SK-N-MC (cell line): Measurements from ENCODE around the gene TRAT1.
"Not testable (repeated sequence)": the region's sequence is repeated elsewhere in the genome, so short reads cannot be mapped to it uniquely, and the experiment has no call there.

Source experiments
- DNase-seq: peaks from one replicate; pipeline ENCODE4 v3.0.0-alpha.2; 2011; ENCODE audit warnings: low read depth, low spot score
- H3K27ac ChIP-seq: fragments of 200-600 bp; sonication (generic); 2 replicates; pipeline ENCODE4 v1.5.1; 2016; ENCODE audit warnings: mixed run types
- H3K36me3 ChIP-seq: fragments of 200-600 bp; sonication (generic); 2 replicates; pipeline ENCODE4 v1.6.1; 2017; ENCODE audit warnings: antibody characterized with exemption, low read length, mixed read lengths; ENCODE audit not compliant: insufficient read depth
- H3K4me3 ChIP-seq: fragments of 200-600 bp; sonication (generic); 2 replicates; pipeline ENCODE4 v1.5.1; 2016
- H3K9ac ChIP-seq: fragments of 200-600 bp; sonication (generic); 2 replicates; pipeline ENCODE4 v1.8.0; 2017; ENCODE audit warnings: mixed run types, mixed read lengths; ENCODE audit not compliant: insufficient read length
- H3K9me3 ChIP-seq: fragments of 200-600 bp; sonication (generic); 2 replicates; pipeline ENCODE4 v1.6.1; 2017; ENCODE audit warnings: low read depth, mild to moderate bottlenecking, antibody characterized with exemption, low read length, moderate library complexity, mixed read lengths
- EZH2 ChIP-seq: fragments of 200-600 bp; sonication (generic); IDR thresholded peaks from one replicate; pipeline ENCODE4 v1.6.1; 2017; ENCODE audit warnings: antibody characterized with exemption
- FOXP2 ChIP-seq: optimal IDR thresholded peaks from 2 replicates; pipeline ENCODE3; 2011; ENCODE audit warnings: mild to moderate bottlenecking, moderate library complexity; ENCODE audit not compliant: insufficient read depth; ENCODE audit errors: extremely low read length, control extremely low read depth
- POLR2AphosphoS5 ChIP-seq: IDR thresholded peaks from 2 replicates; pipeline ENCODE4 v1.6.1; 2012; ENCODE audit warnings: mild to moderate bottlenecking, low read depth, low read length, borderline replicate concordance

TRAT1 gene

GRCh38 chr3:108820586-108820985 is 2.0 kb upstream of the TRAT1 start:
- no peak for DNase-seq
- Histone ChIP-seq H3K27ac (no peak overlapping the region), H3K4me3 (no peak overlapping the region), H3K9me3 (no peaks in the 10 kb centered on the region), H3K36me3 (no peaks in the 10 kb centered on the region), H3K9ac (no peak overlapping the region)
- TF ChIP-seq FOXP2: no peak
- TF ChIP-seq EZH2: no peak
- TF ChIP-seq POLR2AphosphoS5: no peak

- DNase-seq: no peak
- TF ChIP-seq FOXP2: no peak
- TF ChIP-seq EZH2: no peak
- no peak for TF ChIP-seq POLR2AphosphoS5
- Histone ChIP-seq H3K36me3 (no peaks in the 10 kb centered on the region), H3K9ac (no peak overlapping the region), H3K9me3 (no peaks in the 10 kb centered on the region), H3K4me3 (no peak overlapping the region), H3K27ac (no peak overlapping the region)
Observed at GRCh38 chr3:108823227-108823626, 641 bp downstream of the TRAT1 start.

DNA sequence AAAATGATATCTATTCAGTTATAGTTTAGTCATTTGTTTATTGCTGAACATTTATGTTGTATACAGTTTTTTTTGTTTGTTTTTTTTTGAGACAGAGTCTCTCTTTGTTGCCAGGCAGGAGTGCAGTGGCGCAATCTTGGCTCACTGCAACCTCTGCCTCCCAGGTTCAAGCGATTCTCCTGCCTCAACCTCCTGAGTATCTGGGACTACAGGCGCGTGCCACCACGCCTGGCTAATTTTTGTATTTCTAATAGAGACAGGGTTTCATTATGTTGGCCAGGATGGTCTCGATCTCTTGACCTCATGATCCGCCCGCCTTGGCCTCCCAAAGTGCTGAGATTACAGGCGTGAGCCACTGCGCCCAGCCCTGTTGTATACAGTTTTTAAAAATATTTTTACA is 1.2 kb downstream of the TRAT1 start:
- DNase-seq: not testable (repeated sequence)

GRCh38 chr3:108826309-108827187 is 4.0 kb downstream of the TRAT1 start:
- TF ChIP-seq FOXP2 (no peak), POLR2AphosphoS5 (no peak; the same call in 1 of the 2 replicates), EZH2 (no peak)
- Histone ChIP-seq H3K27ac (no peak overlapping the region), H3K36me3 (no peaks in the 10 kb centered on the region), H3K9me3 (no peaks in the 10 kb centered on the region), H3K4me3 (no peak overlapping the region), H3K9ac (no peak overlapping the region)
- no peak for DNase-seq

More for the DNA sequence above, 1.2 kb downstream of the TRAT1 start:
- not testable (repeated sequence) for H3K4me3 ChIP-seq, H3K36me3 ChIP-seq, H3K9me3 ChIP-seq, H3K27ac ChIP-seq, H3K9ac ChIP-seq

GRCh38 chr3:108830381-108830780 is 7.8 kb downstream of the TRAT1 start:
- no peak overlapping the region for H3K4me3 ChIP-seq
- DNase-seq: no peak
- no peaks in the 10 kb centered on the region for H3K36me3 ChIP-seq
- H3K9ac ChIP-seq: no peak overlapping the region
- no peaks in the 10 kb centered on the region for H3K9me3 ChIP-seq
- H3K27ac ChIP-seq: no peak overlapping the region
- TF ChIP-seq EZH2: no peak
- no peak for TF ChIP-seq FOXP2
- no peak for TF ChIP-seq POLR2AphosphoS5

GRCh38 chr3:108830991-108831614 is 8.5 kb downstream of the TRAT1 start:
- H3K36me3 ChIP-seq: no peaks in the 10 kb centered on the region
- H3K9ac ChIP-seq: no peak overlapping the region

DNA sequence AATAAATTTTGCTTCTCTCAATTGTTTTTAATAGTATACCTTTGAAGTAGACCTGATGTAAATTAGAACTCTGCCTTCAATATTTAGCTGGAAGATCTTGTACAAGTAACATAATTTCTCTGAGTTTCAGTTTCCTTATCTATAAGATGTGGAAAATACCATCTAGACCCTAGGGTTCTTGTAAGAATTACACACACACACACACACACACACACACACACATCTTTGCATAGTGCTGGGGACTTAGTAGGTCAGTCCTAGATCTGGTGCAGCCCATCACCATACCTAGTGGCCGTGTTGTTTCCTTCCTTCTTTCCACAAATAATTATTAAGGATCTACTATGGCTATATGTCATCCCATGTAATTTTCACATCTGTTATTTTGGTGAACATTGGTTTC is 11.0 kb downstream of the TRAT1 start:
- Histone ChIP-seq H3K27ac (no peak overlapping the region), H3K36me3 (no peaks in the 10 kb centered on the region), H3K9ac (no peak overlapping the region), H3K4me3 (no peak overlapping the region), H3K9me3 (no peaks in the 10 kb centered on the region)
- no peak for DNase-seq
- TF ChIP-seq FOXP2 (no peak), EZH2 (no peak), POLR2AphosphoS5 (no peak)

More at GRCh38 chr3:108830991-108831614, 8.5 kb downstream of the TRAT1 start:
- H3K9me3 ChIP-seq: no peaks in the 10 kb centered on the region
- no peak overlapping the region for H3K4me3 ChIP-seq
- no peak overlapping the region for H3K27ac ChIP-seq
- TF ChIP-seq EZH2 (no peak), POLR2AphosphoS5 (no peak), FOXP2 (no peak)
- no peak for DNase-seq

DNA sequence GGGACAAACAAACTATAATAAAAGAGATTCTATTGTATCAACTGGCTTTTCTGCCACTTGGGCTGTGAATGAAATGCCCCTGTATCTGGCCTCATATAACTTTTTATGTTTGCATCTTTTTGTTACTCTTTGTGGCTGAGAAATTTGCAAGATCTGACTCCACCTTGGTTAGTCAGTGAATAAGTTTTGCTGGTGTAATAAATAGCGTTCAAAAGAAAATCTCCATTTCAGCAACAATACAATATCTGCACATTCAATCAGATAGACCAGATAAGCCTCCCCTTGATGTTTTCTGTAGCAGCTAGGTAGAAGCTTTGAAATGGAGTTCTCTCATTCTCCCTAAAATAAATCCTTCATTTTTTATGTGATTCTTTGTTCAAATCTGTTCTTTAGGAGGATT is 12.0 kb downstream of the TRAT1 start:
- H3K4me3 ChIP-seq: no peak overlapping the region
- H3K9ac ChIP-seq: no peak overlapping the region
- H3K27ac ChIP-seq: no peak overlapping the region
- DNase-seq: no peak
- H3K9me3 ChIP-seq: no peaks in the 10 kb centered on the region
- TF ChIP-seq POLR2AphosphoS5: no peak
- TF ChIP-seq EZH2: no peak
- no peak for TF ChIP-seq FOXP2
- no peaks in the 10 kb centered on the region for H3K36me3 ChIP-seq

GRCh38 chr3:108835101-108835500 is 12.5 kb downstream of the TRAT1 start:
- Histone ChIP-seq H3K9me3 (no peaks in the 10 kb centered on the region), H3K4me3 (no peak overlapping the region), H3K9ac (no peak overlapping the region), H3K36me3 (no peaks in the 10 kb centered on the region), H3K27ac (no peak overlapping the region)
- no peak for DNase-seq
- no peak for TF ChIP-seq EZH2
- no peak for TF ChIP-seq FOXP2
- no peak for TF ChIP-seq POLR2AphosphoS5
